GM12873 (cell line): Measurements from ENCODE around the gene F7.

Experiments used
- CTCF ChIP-seq: IDR thresholded peaks from 2 replicates; pipeline ENCODE4 v1.5.1; 2012; ENCODE audit warnings: low read depth, mild to moderate bottlenecking, moderate library complexity, low read length, control low read depth; ENCODE audit not compliant: insufficient read depth; ENCODE audit errors: missing control alignments

F7 gene

GRCh38 chr13:113140677-113141600 is 35.3 kb downstream of the F7 start:
- TF ChIP-seq CTCF = no peak

DNA sequence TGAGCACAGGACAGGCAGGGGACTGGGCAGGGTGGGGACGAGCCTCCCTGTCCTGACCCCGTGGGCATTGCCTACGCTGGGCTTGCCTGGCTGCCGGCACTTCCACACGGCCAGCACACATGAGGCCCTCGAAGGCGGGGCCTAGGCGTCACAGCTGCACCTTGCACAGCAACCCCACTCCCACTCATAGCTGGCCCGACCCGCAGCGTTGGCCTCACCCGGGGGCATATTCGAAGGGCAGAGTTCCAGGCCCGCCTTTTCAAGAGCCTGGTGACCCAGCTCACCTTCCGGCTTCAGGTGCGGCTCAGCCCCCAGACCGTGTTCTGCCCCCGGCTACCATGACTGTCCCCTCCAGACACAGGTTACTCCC is 36.0 kb downstream of the F7 start:
- no peak for TF ChIP-seq CTCF

GRCh38 chr13:113142876-113143275 is 37.3 kb downstream of the F7 start:
- TF ChIP-seq CTCF = no peak

GRCh38 chr13:113143466-113144254 is 38.1 kb downstream of the F7 start:
- no peak for TF ChIP-seq CTCF

DNA sequence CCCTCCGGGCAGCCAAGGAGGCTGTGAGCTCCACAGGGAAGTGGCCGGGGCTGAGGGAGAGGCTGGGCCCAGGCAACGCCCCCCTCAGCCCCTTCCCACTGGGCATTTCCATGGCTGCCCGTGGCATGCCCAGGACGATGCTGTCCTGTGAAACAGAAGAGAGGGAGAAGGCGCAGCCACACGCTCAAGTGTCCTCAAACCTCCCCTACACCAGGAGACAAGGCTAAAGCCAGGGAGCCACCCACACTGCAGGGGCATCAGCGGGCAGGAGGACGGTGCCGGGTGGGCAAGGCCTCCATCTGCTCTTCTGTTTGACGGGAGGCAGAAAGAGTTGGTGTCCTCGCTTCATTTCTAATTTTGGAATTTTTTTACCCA is 38.7 kb downstream of the F7 start:
- TF ChIP-seq CTCF = no peak

GRCh38 chr13:113145496-113145895 is 39.9 kb downstream of the F7 start:
- no peak for TF ChIP-seq CTCF

DNA sequence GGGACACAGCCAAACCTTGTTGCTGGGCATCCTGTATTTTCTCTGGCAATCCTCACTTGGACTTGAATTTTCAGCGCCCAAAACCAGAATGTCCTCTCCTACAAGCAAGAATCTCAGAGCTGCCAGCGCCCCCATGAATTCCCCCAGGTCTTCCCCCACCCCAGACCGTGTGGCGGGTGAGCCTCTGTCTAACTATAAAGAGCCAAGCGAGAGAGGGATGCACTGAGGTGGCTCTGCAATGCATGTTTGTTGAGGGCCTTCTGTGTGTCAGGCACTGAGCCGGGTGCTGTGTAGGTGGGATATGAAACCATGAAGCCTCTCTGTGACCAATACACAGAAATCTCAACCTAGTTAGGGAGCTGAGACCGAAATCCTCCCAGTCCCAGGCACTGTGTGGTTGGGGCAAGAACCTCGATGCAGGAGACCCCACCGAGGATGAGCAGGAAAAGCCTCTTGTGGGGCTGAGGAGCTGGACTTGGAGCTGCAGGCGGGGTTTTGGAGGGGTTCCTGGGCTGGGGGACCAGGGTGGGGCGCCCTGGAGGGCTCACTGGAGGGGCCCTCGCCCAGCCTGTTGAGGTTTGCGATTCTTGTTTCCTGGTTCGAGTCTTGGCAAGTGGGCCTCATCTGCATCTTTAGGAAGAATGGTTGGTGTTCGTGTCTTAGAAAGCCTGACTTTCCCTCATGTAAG is 40.5 kb downstream of the F7 start:
- no peak for TF ChIP-seq CTCF
